ENCODE data around the gene GPR87. TPM values are rescaled to one million over a fixed set of nuclear protein-coding genes. Genes with fewer than 3 reads are reported as not detected.

GPR87 gene
- total RNA-seq, 4 donors from 2014 or later = 14.7 to 44.3 (median 30.9) TPM

DNA sequence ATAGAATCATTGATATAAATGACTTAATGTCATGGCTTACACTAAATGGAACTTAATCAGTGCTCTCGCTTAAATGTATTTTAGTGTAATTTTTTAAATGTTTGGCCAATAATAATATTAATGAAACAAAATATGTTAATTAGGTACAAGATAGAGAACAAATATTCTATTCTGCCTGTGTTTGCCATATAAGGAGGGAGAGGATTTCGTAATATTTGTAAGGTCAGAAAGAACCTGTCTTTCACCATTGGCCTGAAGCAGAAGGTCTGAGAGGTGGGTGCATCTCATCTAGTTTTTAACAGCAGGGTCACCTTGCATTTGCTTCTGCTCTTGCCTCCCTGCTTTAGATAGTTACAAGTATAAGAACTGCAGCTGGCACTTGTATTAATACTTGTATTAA is 2.5 kb downstream of the GPR87 start:
- Histone ChIP-seq H3K4me3 (peak overlapping the region; percentile 43), H3K27me3 (no peaks in the 10 kb centered on the region), H3K36me3 (no peaks in the 10 kb centered on the region), H3K27ac (no peak overlapping the region), H3K9me3 (no peaks in the 10 kb centered on the region), H3K4me1 (peaks cover 25% of the 10 kb centered on the region)
- WGBS = 95% methylated on average over 2 of the region's 2 CpGs
- no peak for DNase-seq (ENCODE audit: low spot score in 2 of 2)
- TF ChIP-seq CTCF (IDR thresholded peaks at IDR 0.05) (no peak), POLR2AphosphoS5 (IDR thresholded peaks at IDR 0.05) (no peak), POLR2A (IDR thresholded peaks at IDR 0.05) (no peak), EP300 (IDR thresholded peaks at IDR 0.05) (no peak)

DNA sequence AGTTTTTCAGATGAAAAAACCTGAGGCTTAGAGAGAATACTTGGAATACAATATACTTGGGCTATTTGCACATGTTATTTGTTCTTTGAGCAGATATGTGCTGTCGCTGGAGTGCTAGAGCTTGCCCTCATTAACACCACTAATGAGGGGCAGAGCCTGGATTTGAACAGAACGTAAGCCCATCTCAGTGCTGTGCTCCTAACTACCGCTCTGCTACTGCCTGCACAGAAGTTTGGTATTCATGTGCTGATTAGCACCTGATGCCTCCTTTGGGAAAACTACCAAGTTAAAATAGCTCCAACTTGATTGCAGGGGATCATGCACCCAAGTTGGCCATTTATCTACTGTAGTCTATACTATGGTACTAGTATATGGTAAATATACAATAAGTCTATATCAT is 3.6 kb downstream of the GPR87 start:
- Histone ChIP-seq H3K4me3 (no peak overlapping the region), H3K27me3 (no peaks in the 10 kb centered on the region), H3K36me3 (no peaks in the 10 kb centered on the region), H3K27ac (no peak overlapping the region), H3K4me1 (peaks cover 23% of the 10 kb centered on the region), H3K9me3 (no peaks in the 10 kb centered on the region)
- WGBS = 94% methylated on average over 3 of the region's 3 CpGs
- DNase-seq (ENCODE audit: low spot score in 2 of 2) = no peak
- TF ChIP-seq POLR2AphosphoS5 (IDR thresholded peaks at IDR 0.05) = no peak

DNA sequence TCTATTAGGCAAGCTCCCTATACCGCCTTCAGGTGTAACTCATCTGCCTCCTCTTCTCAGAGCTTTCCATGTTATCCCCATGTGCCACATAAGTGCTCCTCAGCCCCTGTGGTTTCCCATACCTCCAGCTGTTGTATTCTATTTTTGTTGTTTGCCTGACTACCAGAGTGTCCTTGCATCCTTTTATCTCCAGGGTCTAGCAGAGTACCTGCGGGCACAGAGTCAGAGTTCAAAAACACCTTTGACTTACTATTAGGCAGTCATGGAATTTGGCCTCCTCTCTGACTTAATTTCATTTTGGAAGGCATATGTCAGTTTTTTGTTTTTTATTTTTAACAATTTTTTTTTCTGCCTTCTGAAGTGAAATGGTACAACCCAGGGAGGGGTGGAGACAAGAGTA is 7.1 kb downstream of the GPR87 start:
- Histone ChIP-seq H3K27ac (no peak overlapping the region), H3K27me3 (no peaks in the 10 kb centered on the region), H3K4me1 (peaks cover 45% of the 10 kb centered on the region), H3K9me3 (no peaks in the 10 kb centered on the region), H3K4me3 (no peak overlapping the region), H3K36me3 (no peaks in the 10 kb centered on the region)
- WGBS = 97% methylated on average over 2 of the region's 2 CpGs
- DNase-seq (ENCODE audit: low spot score in 2 of 2) = no peak
- TF ChIP-seq POLR2AphosphoS5 (IDR thresholded peaks at IDR 0.05) (no peak), POLR2A (IDR thresholded peaks at IDR 0.05) (no peak)

- H3K4me1 ChIP-seq = peaks cover 49% of the 10 kb centered on the region
- WGBS = 86% methylated on average over 1 of the region's 1 CpG
- H3K4me3 ChIP-seq = no peak overlapping the region
- TF ChIP-seq EP300 (IDR thresholded peaks at IDR 0.05) = no peak
- no peak for TF ChIP-seq POLR2A (IDR thresholded peaks at IDR 0.05)
- no peak for TF ChIP-seq CTCF (IDR thresholded peaks at IDR 0.05)
- no peak for TF ChIP-seq POLR2AphosphoS5 (IDR thresholded peaks at IDR 0.05)
- peak overlapping the region; percentile 84 for H3K27ac ChIP-seq
- no peaks in the 10 kb centered on the region for H3K27me3 ChIP-seq
- no peaks in the 10 kb centered on the region for H3K36me3 ChIP-seq
- no peaks in the 10 kb centered on the region for H3K9me3 ChIP-seq
- no peak for DNase-seq (ENCODE audit: low spot score in 2 of 2)
Observed at GRCh38 chr3:151307583-151308488, 8.8 kb downstream of the GPR87 start.

- Histone ChIP-seq H3K4me3 (no peak overlapping the region), H3K27me3 (no peaks in the 10 kb centered on the region), H3K4me1 (peaks cover 49% of the 10 kb centered on the region), H3K36me3 (no peaks in the 10 kb centered on the region), H3K27ac (peak overlapping the region; percentile 84), H3K9me3 (no peaks in the 10 kb centered on the region)
- DNase-seq (ENCODE audit: low spot score in 2 of 2) = no peak
- no peak for TF ChIP-seq POLR2AphosphoS5 (IDR thresholded peaks at IDR 0.05)
Observed at GRCh38 chr3:151307131-151307530, 9.5 kb downstream of the GPR87 start.

GRCh38 chr3:151306168-151306810 is 10.3 kb downstream of the GPR87 start:
- H3K27me3 ChIP-seq = no peaks in the 10 kb centered on the region
- H3K36me3 ChIP-seq = no peaks in the 10 kb centered on the region
- no peak for DNase-seq (ENCODE audit: low spot score in 2 of 2)
- H3K9me3 ChIP-seq = no peaks in the 10 kb centered on the region
- H3K4me3 ChIP-seq = no peak overlapping the region
- H3K4me1 ChIP-seq = peaks cover 49% of the 10 kb centered on the region
- TF ChIP-seq POLR2AphosphoS5 (IDR thresholded peaks at IDR 0.05) = no peak
- no peak for TF ChIP-seq POLR2A (IDR thresholded peaks at IDR 0.05)
- TF ChIP-seq CTCF (IDR thresholded peaks at IDR 0.05) = no peak
- no peak for TF ChIP-seq EP300 (IDR thresholded peaks at IDR 0.05)
- peak overlapping the region; percentile 84 for H3K27ac ChIP-seq
- WGBS = 73% methylated on average over 6 of the region's 6 CpGs
